Measurements from ENCODE around the gene MCOLN2.

GRCh38 chr1:84985365-84985764 is 11.5 kb downstream of the MCOLN2 start:
- TF ChIP-seq CTCF (conservative IDR thresholded peaks at IDR 0.05; ENCODE audit: low read depth, low read length), result no peak
- no peak for TF ChIP-seq EZH2 (IDR thresholded peaks at IDR 0.05; ENCODE audit: borderline replicate concordance, low read depth, low read length, poor library complexity, severe bottlenecking)

Measured in A673 (cell line).